ENCODE results near the gene SGMS2.

The SGMS2 gene

DNA sequence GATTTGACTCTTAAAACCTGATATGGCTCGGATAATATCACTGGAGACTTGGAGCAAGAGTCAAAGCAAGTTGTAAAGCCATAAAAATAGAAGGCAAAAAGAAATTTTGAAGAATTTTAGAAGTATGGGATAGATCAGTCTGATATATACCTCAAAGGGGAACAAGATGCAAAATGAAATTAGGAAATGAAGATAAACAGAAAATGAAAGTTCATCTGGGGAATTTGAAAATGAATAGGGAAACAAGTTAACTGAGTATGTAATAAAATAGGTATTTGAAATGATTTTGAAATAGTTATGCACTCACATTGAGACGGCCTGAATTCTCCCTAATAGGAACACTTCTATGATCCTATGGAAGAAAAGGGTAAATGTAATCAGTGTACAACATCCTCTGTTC lies 112.3 kb downstream of the SGMS2 start:
- no peaks in the 10 kb centered on the region for H4K20me1 ChIP-seq (ENCODE audit: insufficient read depth, low read length)
- H3K4me1 ChIP-seq (ENCODE audit: low read length): peaks cover 19% of the 10 kb centered on the region
- no peaks in the 10 kb centered on the region for H3F3A ChIP-seq (ENCODE audit: insufficient read depth, low read length)
- no peaks in the 10 kb centered on the region for H3K9me3 ChIP-seq (replicated peaks; ENCODE audit: insufficient read depth, low read length)
- no peaks in the 10 kb centered on the region for H3K27me3 ChIP-seq (replicated peaks; ENCODE audit: insufficient read depth, low read length)
- H3K4me3 ChIP-seq (ENCODE audit: low read length): peak overlapping the region; percentile 29; the same call in 1 of the 2 replicates
- H3K9ac ChIP-seq (ENCODE audit: low read length): no peak overlapping the region
- H3K79me2 ChIP-seq (ENCODE audit: low read length): peaks cover 13% of the 10 kb centered on the region
- peak overlapping the region; percentile 60 for H3K4me2 ChIP-seq (ENCODE audit: low read depth, low read length)
- no peaks in the 10 kb centered on the region for H3K36me3 ChIP-seq (replicated peaks; ENCODE audit: insufficient read depth, low read length)
- H2AFZ ChIP-seq (ENCODE audit: low read length): peak overlapping the region; percentile 13; the same call in 1 of the 2 replicates
- TF ChIP-seq, protein P1, sequence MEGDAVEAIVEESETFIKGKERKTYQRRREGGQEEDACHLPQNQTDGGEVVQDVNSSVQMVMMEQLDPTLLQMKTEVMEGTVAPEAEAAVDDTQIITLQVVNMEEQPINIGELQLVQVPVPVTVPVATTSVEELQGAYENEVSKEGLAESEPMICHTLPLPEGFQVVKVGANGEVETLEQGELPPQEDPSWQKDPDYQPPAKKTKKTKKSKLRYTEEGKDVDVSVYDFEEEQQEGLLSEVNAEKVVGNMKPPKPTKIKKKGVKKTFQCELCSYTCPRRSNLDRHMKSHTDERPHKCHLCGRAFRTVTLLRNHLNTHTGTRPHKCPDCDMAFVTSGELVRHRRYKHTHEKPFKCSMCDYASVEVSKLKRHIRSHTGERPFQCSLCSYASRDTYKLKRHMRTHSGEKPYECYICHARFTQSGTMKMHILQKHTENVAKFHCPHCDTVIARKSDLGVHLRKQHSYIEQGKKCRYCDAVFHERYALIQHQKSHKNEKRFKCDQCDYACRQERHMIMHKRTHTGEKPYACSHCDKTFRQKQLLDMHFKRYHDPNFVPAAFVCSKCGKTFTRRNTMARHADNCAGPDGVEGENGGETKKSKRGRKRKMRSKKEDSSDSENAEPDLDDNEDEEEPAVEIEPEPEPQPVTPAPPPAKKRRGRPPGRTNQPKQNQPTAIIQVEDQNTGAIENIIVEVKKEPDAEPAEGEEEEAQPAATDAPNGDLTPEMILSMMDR (IDR thresholded peaks at IDR 0.05; ENCODE audit: low read length): no peak
- TF ChIP-seq EZH2phosphoT487 (IDR thresholded peaks at IDR 0.05; ENCODE audit: low read length) (no peak), EZH2 (optimal IDR thresholded peaks at IDR 0.05; ENCODE audit: low read depth, low read length) (no peak)
- no peaks in the 10 kb centered on the region for H3K9me2 ChIP-seq (replicated peaks; ENCODE audit: insufficient read depth, low read length)
- DNase-seq: peak; percentile 21
- H3K27ac ChIP-seq (ENCODE audit: low read length): no peak overlapping the region

DNA sequence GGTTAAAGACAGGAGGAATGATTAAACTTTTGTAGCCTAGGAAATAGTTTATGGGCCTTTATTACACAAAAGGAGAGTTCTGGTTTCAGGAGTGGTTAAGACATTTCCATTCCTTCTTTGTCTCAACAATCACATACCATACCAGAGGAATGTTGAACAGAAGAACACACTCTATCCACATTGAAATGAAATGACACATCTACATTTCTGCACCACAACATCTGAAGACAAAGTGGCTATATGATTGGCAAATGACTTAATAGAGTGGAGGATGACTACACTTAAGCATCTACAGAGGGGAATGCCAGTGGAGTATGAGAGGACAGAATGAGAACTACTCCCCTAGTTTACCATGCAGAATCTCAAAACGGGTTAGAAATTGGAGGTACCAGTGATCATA lies 114.6 kb downstream of the SGMS2 start:
- no peak overlapping the region for H3K9ac ChIP-seq (ENCODE audit: low read length)

DNA sequence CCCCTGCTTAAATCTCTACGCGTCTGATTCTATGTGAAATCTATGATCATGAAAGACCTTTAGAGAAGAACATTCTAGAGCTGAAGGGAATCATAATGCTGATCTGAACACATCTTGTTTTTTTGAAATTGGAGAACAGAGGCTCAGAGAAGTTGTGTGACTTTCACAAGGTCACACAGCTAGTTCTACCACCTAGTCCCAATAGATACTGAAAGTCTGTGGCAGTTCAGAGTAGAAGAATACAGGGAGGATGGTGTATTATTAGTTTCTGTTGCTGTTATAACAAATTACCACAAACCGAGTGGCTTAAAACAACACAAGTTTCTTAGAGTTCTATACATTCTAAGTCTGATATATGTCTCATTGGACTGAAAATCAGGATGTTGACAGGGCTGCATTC lies 121.1 kb downstream of the SGMS2 start:
- H3K79me2 ChIP-seq (ENCODE audit: low read length): no peaks in the 10 kb centered on the region
- no peaks in the 10 kb centered on the region for H3K36me3 ChIP-seq (replicated peaks; ENCODE audit: insufficient read depth, low read length)
- TF ChIP-seq EZH2 (optimal IDR thresholded peaks at IDR 0.05; ENCODE audit: low read depth, low read length) (no peak), EZH2phosphoT487 (IDR thresholded peaks at IDR 0.05; ENCODE audit: low read length) (no peak)
- TF ChIP-seq, protein P1 (IDR thresholded peaks at IDR 0.05; ENCODE audit: low read length): no peak
- H3K4me1 ChIP-seq (ENCODE audit: low read length): no peaks in the 10 kb centered on the region
- H2AFZ ChIP-seq (ENCODE audit: low read length): no peak overlapping the region
- H3F3A ChIP-seq (ENCODE audit: insufficient read depth, low read length): no peaks in the 10 kb centered on the region
- no peak overlapping the region for H3K4me2 ChIP-seq (ENCODE audit: low read depth, low read length)
- DNase-seq: no peak
- no peak overlapping the region for H3K4me3 ChIP-seq (ENCODE audit: low read length)
- H3K9ac ChIP-seq (ENCODE audit: low read length): no peak overlapping the region
- no peaks in the 10 kb centered on the region for H3K9me2 ChIP-seq (replicated peaks; ENCODE audit: insufficient read depth, low read length)
- H4K20me1 ChIP-seq (ENCODE audit: insufficient read depth, low read length): no peaks in the 10 kb centered on the region
- H3K27me3 ChIP-seq (replicated peaks; ENCODE audit: insufficient read depth, low read length): no peaks in the 10 kb centered on the region
- H3K27ac ChIP-seq (ENCODE audit: low read length): no peak overlapping the region
- no peaks in the 10 kb centered on the region for H3K9me3 ChIP-seq (replicated peaks; ENCODE audit: insufficient read depth, low read length)

More for the DNA sequence above, 114.6 kb downstream of the SGMS2 start:
- Histone ChIP-seq H4K20me1 (ENCODE audit: insufficient read depth, low read length) (no peaks in the 10 kb centered on the region), H3K4me1 (ENCODE audit: low read length) (peaks cover 8% of the 10 kb centered on the region), H3K9me3 (replicated peaks; ENCODE audit: insufficient read depth, low read length) (no peaks in the 10 kb centered on the region), H3K27ac (ENCODE audit: low read length) (no peak overlapping the region), H3K27me3 (replicated peaks; ENCODE audit: insufficient read depth, low read length) (no peaks in the 10 kb centered on the region), H3K79me2 (ENCODE audit: low read length) (no peaks in the 10 kb centered on the region), H3K36me3 (replicated peaks; ENCODE audit: insufficient read depth, low read length) (no peaks in the 10 kb centered on the region), H3K4me3 (ENCODE audit: low read length) (no peak overlapping the region), H3F3A (ENCODE audit: insufficient read depth, low read length) (no peaks in the 10 kb centered on the region), H2AFZ (ENCODE audit: low read length) (no peak overlapping the region), H3K4me2 (ENCODE audit: low read depth, low read length) (no peak overlapping the region), H3K9me2 (replicated peaks; ENCODE audit: insufficient read depth, low read length) (no peaks in the 10 kb centered on the region)
- TF ChIP-seq, protein P1 (IDR thresholded peaks at IDR 0.05; ENCODE audit: low read length): no peak
- TF ChIP-seq EZH2 (optimal IDR thresholded peaks at IDR 0.05; ENCODE audit: low read depth, low read length) (no peak), EZH2phosphoT487 (IDR thresholded peaks at IDR 0.05; ENCODE audit: low read length) (no peak)
- DNase-seq: no peak
